Measurements from ENCODE around the gene HINFP.

The HINFP gene

DNA sequence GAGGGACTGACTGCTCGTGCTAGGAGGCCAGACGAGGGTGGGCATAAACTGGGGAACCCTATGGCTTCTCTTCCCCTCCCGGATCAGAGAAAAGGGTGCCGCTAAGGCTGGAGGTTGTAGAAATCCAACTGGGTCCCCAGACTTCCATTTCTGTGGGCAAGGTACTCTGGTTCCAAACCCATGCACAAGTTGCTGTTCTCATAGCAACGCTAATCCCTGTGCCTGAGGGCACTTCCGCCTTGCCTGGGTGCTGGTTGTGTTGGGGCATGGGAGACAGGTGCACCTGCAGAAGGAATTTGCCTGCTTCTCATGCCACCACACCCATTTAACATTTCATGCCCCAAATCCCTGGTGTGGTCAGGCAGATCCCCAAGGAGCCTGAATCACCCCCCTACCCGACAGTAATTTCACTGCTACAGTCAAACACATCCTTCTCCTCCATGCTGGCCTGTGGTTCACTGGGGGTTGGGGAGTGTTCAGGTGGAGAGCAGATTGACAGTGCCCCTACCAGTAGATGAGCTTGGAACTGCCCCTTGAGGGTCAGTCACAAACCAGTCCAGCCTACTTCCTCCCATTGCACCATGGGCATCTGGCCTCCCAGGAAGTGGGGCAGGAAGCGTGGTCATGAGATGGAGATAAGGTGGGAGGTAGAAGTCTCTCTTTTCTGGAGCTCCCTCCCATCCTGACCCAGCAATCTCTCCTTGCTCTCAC is 13.1 kb upstream of the HINFP start:
- peak overlapping the region; percentile 82 for H3K27ac ChIP-seq
- TF ChIP-seq ZFX (IDR thresholded peaks at IDR 0.05; ENCODE audit: borderline replicate concordance) (no peak), CTCF (IDR thresholded peaks at IDR 0.05) (no peak)

- peak overlapping the region; percentile 82 for H3K27ac ChIP-seq
Measured at GRCh38 chr11:119108857-119109221, 12.5 kb upstream of the HINFP start.

GRCh38 chr11:119109843-119110242 is 11.5 kb upstream of the HINFP start:
- peak overlapping the region; percentile 17; the same call in 1 of the 2 replicates for H3K27ac ChIP-seq
- TF ChIP-seq ZFX (IDR thresholded peaks at IDR 0.05; ENCODE audit: borderline replicate concordance) (no peak), CTCF (IDR thresholded peaks at IDR 0.05) (no peak)

More at GRCh38 chr11:119108857-119109221, 12.5 kb upstream of the HINFP start:
- TF ChIP-seq ZFX (IDR thresholded peaks at IDR 0.05; ENCODE audit: borderline replicate concordance) (no peak), CTCF (IDR thresholded peaks at IDR 0.05) (no peak)

GRCh38 chr11:119110439-119110838 is 10.9 kb upstream of the HINFP start:
- peak overlapping the region; percentile 17; the same call in 1 of the 2 replicates for H3K27ac ChIP-seq
- no peak for TF ChIP-seq CTCF (IDR thresholded peaks at IDR 0.05)
- TF ChIP-seq ZFX (IDR thresholded peaks at IDR 0.05; ENCODE audit: borderline replicate concordance): no peak

- no peak overlapping the region for H3K27ac ChIP-seq
- TF ChIP-seq CTCF (IDR thresholded peaks at IDR 0.05) (no peak), ZFX (IDR thresholded peaks at IDR 0.05; ENCODE audit: borderline replicate concordance) (no peak)
Measured at GRCh38 chr11:119111361-119111925, 9.9 kb upstream of the HINFP start.

DNA sequence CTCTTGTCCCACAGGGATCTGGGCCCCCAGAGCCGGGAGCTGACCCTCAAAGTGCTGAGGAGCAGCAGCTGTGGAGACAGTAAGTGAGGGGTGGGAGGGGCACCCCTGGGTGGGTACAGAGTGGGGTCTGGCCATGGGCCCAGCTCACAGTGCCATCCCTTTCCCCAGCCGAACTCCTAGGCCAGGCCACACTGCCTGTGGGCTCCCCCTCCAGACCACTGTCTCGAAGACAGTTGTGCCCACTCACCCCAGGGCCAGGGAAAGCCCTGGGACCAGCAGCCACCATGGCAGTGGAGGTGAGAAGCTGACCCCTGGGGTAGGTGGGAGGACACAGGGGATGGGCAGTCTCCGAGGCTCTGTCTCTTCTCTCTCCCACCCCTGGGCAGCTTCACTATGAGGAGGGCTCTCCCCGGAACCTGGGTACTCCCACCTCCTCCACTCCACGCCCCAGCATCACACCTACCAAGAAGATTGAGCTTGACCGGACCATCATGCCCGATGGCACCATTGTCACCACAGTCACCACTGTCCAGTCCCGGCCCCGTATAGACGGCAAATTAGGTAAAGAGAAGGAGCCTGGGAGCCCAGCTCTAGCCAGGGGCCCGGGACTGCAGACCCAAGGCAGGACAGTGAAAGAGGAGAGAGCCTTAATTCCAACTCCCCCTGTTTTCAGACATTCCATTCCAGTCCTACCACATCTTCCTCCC is 8.9 kb upstream of the HINFP start:
- no peak overlapping the region for H3K27ac ChIP-seq
- no peak for TF ChIP-seq CTCF (IDR thresholded peaks at IDR 0.05)

- no peak for TF ChIP-seq ZFX (IDR thresholded peaks at IDR 0.05; ENCODE audit: borderline replicate concordance)
- TF ChIP-seq CTCF (IDR thresholded peaks at IDR 0.05): no peak
- no peak overlapping the region for H3K27ac ChIP-seq
Measured at GRCh38 chr11:119113716-119114115, 7.7 kb upstream of the HINFP start.

All from 22Rv1 (cell line).